ENCODE measurements around the gene VSX2. TPM values are rescaled to one million over a fixed set of nuclear protein-coding genes. Genes with fewer than 3 reads are reported as not detected.

Gene VSX2
- total RNA-seq, 1 donor from 2014 or later = not detected

GRCh38 chr14:74278080-74278479, 38.8 kb downstream of the VSX2 start:
- intact Hi-C loops (cut with micrococcal nuclease) = no loop called here
- H3K36me3 Mint-ChIP-seq (ENCODE audit: low read depth) = peaks cover 8% of the 10 kb centered on the region
- no peak overlapping the region for H3K27ac Mint-ChIP-seq
- peaks cover 4% of the 10 kb centered on the region for H3K27me3 Mint-ChIP-seq
- H3K4me3 Mint-ChIP-seq = no peak overlapping the region
- DNase-seq = no peak
- no peaks in the 10 kb centered on the region for H3K9me3 Mint-ChIP-seq
- no peaks in the 10 kb centered on the region for H3K4me1 Mint-ChIP-seq

- Mint-ChIP-seq H3K9me3 (no peaks in the 10 kb centered on the region), H3K27ac (no peak overlapping the region), H3K36me3 (ENCODE audit: low read depth) (peaks cover 13% of the 10 kb centered on the region), H3K4me3 (no peak overlapping the region), H3K4me1 (no peaks in the 10 kb centered on the region), H3K27me3 (no peaks in the 10 kb centered on the region)
- DNase-seq = no peak
- intact Hi-C loops (cut with micrococcal nuclease) = no loop called here
Measured at GRCh38 chr14:74281069-74281468, 41.8 kb downstream of the VSX2 start.

GRCh38 chr14:74286736-74287135, 47.5 kb downstream of the VSX2 start:
- Mint-ChIP-seq H3K9me3 (no peaks in the 10 kb centered on the region), H3K27ac (no peak overlapping the region), H3K4me1 (no peaks in the 10 kb centered on the region), H3K36me3 (ENCODE audit: low read depth) (peaks cover 24% of the 10 kb centered on the region), H3K4me3 (no peak overlapping the region), H3K27me3 (no peaks in the 10 kb centered on the region)
- intact Hi-C loops (cut with micrococcal nuclease) = no loop called here
- DNase-seq = no peak

GRCh38 chr14:74289801-74290200, 50.6 kb downstream of the VSX2 start:
- no peak overlapping the region for H3K4me3 Mint-ChIP-seq
- H3K4me1 Mint-ChIP-seq = peaks cover 2% of the 10 kb centered on the region
- H3K27me3 Mint-ChIP-seq = no peaks in the 10 kb centered on the region
- H3K9me3 Mint-ChIP-seq = no peaks in the 10 kb centered on the region
- DNase-seq = no peak
- intact Hi-C loops (cut with micrococcal nuclease) = no loop called here
- H3K27ac Mint-ChIP-seq = no peak overlapping the region
- peaks cover 27% of the 10 kb centered on the region for H3K36me3 Mint-ChIP-seq (ENCODE audit: low read depth)

- peak; percentile 61 for DNase-seq
- no peaks in the 10 kb centered on the region for H3K9me3 Mint-ChIP-seq
- H3K27ac Mint-ChIP-seq = no peak overlapping the region
- no peak overlapping the region for H3K4me3 Mint-ChIP-seq
- peaks cover 2% of the 10 kb centered on the region for H3K4me1 Mint-ChIP-seq
- no peaks in the 10 kb centered on the region for H3K27me3 Mint-ChIP-seq
- H3K36me3 Mint-ChIP-seq (ENCODE audit: low read depth) = peaks cover 27% of the 10 kb centered on the region
- intact Hi-C loops (cut with micrococcal nuclease) = no loop called here
Measured at GRCh38 chr14:74290415-74290814, 51.2 kb downstream of the VSX2 start.

- H3K36me3 Mint-ChIP-seq (ENCODE audit: low read depth) = peaks cover 20% of the 10 kb centered on the region
- no peak overlapping the region for H3K4me3 Mint-ChIP-seq
- H3K27me3 Mint-ChIP-seq = no peaks in the 10 kb centered on the region
- no peak for DNase-seq
- H3K4me1 Mint-ChIP-seq = peaks cover 2% of the 10 kb centered on the region
- no peaks in the 10 kb centered on the region for H3K9me3 Mint-ChIP-seq
- no peak overlapping the region for H3K27ac Mint-ChIP-seq
- intact Hi-C loops (cut with micrococcal nuclease) = no loop called here
Measured at GRCh38 chr14:74292061-74292460, 52.8 kb downstream of the VSX2 start.

- H3K9me3 Mint-ChIP-seq = no peaks in the 10 kb centered on the region
- no peaks in the 10 kb centered on the region for H3K27me3 Mint-ChIP-seq
- H3K4me1 Mint-ChIP-seq = peaks cover 2% of the 10 kb centered on the region
- no peak overlapping the region for H3K4me3 Mint-ChIP-seq
- DNase-seq = no peak
- H3K27ac Mint-ChIP-seq = no peak overlapping the region
- intact Hi-C loops (cut with micrococcal nuclease) = no loop called here
- peaks cover 23% of the 10 kb centered on the region for H3K36me3 Mint-ChIP-seq (ENCODE audit: low read depth)
Measured at GRCh38 chr14:74293606-74294005, 54.4 kb downstream of the VSX2 start.

GRCh38 chr14:74296037-74296467, 56.8 kb downstream of the VSX2 start:
- no peaks in the 10 kb centered on the region for H3K27me3 Mint-ChIP-seq
- no peaks in the 10 kb centered on the region for H3K9me3 Mint-ChIP-seq
- peaks cover 9% of the 10 kb centered on the region for H3K4me1 Mint-ChIP-seq
- H3K4me3 Mint-ChIP-seq = no peak overlapping the region
- intact Hi-C loops (cut with micrococcal nuclease) = no loop called here
- DNase-seq = no peak
- peaks cover 30% of the 10 kb centered on the region for H3K36me3 Mint-ChIP-seq (ENCODE audit: low read depth)
- peak overlapping the region; percentile 27 for H3K27ac Mint-ChIP-seq

- Mint-ChIP-seq H3K4me1 (peaks cover 16% of the 10 kb centered on the region), H3K36me3 (ENCODE audit: low read depth) (peaks cover 22% of the 10 kb centered on the region), H3K4me3 (no peak overlapping the region), H3K9me3 (no peaks in the 10 kb centered on the region), H3K27ac (no peak overlapping the region), H3K27me3 (no peaks in the 10 kb centered on the region)
- intact Hi-C loops (cut with micrococcal nuclease) = no loop called here
- no peak for DNase-seq
Measured at GRCh38 chr14:74297986-74298385, 58.7 kb downstream of the VSX2 start.

- Mint-ChIP-seq H3K27me3 (no peaks in the 10 kb centered on the region), H3K4me1 (peaks cover 21% of the 10 kb centered on the region), H3K27ac (peak overlapping the region; percentile 62)
Measured at GRCh38 chr14:74299061-74299545, 59.9 kb downstream of the VSX2 start.

GRCh38 chr14:74301594-74302151, 62.4 kb downstream of the VSX2 start:
- H3K9me3 Mint-ChIP-seq = no peaks in the 10 kb centered on the region
- DNase-seq = no peak
- H3K27me3 Mint-ChIP-seq = no peaks in the 10 kb centered on the region
- peaks cover 18% of the 10 kb centered on the region for H3K36me3 Mint-ChIP-seq (ENCODE audit: low read depth)
- H3K4me3 Mint-ChIP-seq = peak overlapping the region; percentile 99
- intact Hi-C loops (cut with micrococcal nuclease) = loop anchor here (2.0 to 5.0 kb wide), 2 partner anchors 191 to 461 kb away; partner anchors contain the start of genes ISCA2, NPC2 and YLPM1
- peaks cover 21% of the 10 kb centered on the region for H3K4me1 Mint-ChIP-seq
- peak overlapping the region; percentile 95 for H3K27ac Mint-ChIP-seq

More at GRCh38 chr14:74299061-74299545, 59.9 kb downstream of the VSX2 start:
- Mint-ChIP-seq H3K4me3 (no peak overlapping the region), H3K9me3 (no peaks in the 10 kb centered on the region), H3K36me3 (ENCODE audit: low read depth) (peaks cover 20% of the 10 kb centered on the region)
- intact Hi-C loops (cut with micrococcal nuclease) = no loop called here
- no peak for DNase-seq

GRCh38 chr14:74302152-74302628, 62.9 kb downstream of the VSX2 start:
- Mint-ChIP-seq H3K4me1 (peaks cover 21% of the 10 kb centered on the region), H3K27me3 (no peaks in the 10 kb centered on the region), H3K9me3 (no peaks in the 10 kb centered on the region), H3K4me3 (peak overlapping the region; percentile 99), H3K27ac (peak overlapping the region; percentile 95), H3K36me3 (ENCODE audit: low read depth) (peaks cover 18% of the 10 kb centered on the region)
- peak; percentile 74 for DNase-seq
- intact Hi-C loops (cut with micrococcal nuclease) = loop anchor here (2.0 to 5.0 kb wide), 2 partner anchors 191 to 460 kb away; partner anchors contain the start of genes ISCA2, NPC2 and YLPM1

GRCh38 chr14:74302634-74303569, 63.7 kb downstream of the VSX2 start, which contains the start of gene ABCD4:
Gene ABCD4, minus strand, starts transcription at chr14:74302934. Its CDS starts 22 bp downstream, at chr14:74302912.
- intact Hi-C loops (cut with micrococcal nuclease) = loop anchor here (2.0 to 5.0 kb wide), 2 partner anchors 190 to 459 kb away; partner anchors contain the start of genes ISCA2, NPC2 and YLPM1
- DNase-seq = peak; percentile 96
- Mint-ChIP-seq H3K36me3 (ENCODE audit: low read depth) (peaks cover 15% of the 10 kb centered on the region), H3K27ac (peak within 1 kb of the TSS; percentile 95), H3K9me3 (no peaks in the 10 kb centered on the region), H3K4me3 (peak within 1 kb of the TSS; percentile 99), H3K27me3 (no peaks in the 10 kb centered on the region), H3K4me1 (peaks cover 21% of the 10 kb centered on the region)

- Mint-ChIP-seq H3K4me3 (no peak overlapping the region), H3K36me3 (ENCODE audit: low read depth) (no peaks in the 10 kb centered on the region), H3K27me3 (peaks cover 8% of the 10 kb centered on the region), H3K27ac (no peak overlapping the region), H3K4me1 (no peaks in the 10 kb centered on the region), H3K9me3 (no peaks in the 10 kb centered on the region)
- no peak for DNase-seq
- intact Hi-C loops (cut with micrococcal nuclease) = no loop called here
Measured at GRCh38 chr14:74308695-74309094, 69.4 kb downstream of the VSX2 start.
